Kidney epithelial cell (primary cell): ENCODE measurements around the gene DRG2. TPM values are rescaled to one million over a fixed set of nuclear protein-coding genes. Genes with fewer than 3 reads are reported as not detected.

Experiments
- DNase-seq: peaks from one replicate; pipeline ENCODE4 v3.0.0-alpha.2; 2010; ENCODE audit warnings: low read depth
- H3K27me3 ChIP-seq: 2 replicates; pipeline ENCODE4 v1.6.0; 2011; ENCODE audit warnings: low read length; ENCODE audit not compliant: control insufficient read depth, insufficient read depth
- H3K36me3 ChIP-seq: 2 replicates; pipeline ENCODE4 v1.5.1; 2011; ENCODE audit warnings: low read length; ENCODE audit not compliant: control insufficient read depth, insufficient read depth
- H3K4me3 ChIP-seq: 2 replicates; pipeline ENCODE4 v1.5.1; 2011; ENCODE audit warnings: low read depth, mild to moderate bottlenecking, control low read depth, low read length
- CTCF ChIP-seq: IDR thresholded peaks from 2 replicates; pipeline ENCODE4 v1.5.1; 2011; ENCODE audit warnings: mild to moderate bottlenecking, moderate library complexity, low read length, control low read depth, inconsistent platforms; ENCODE audit not compliant: insufficient read depth, poor library complexity, severe bottlenecking
- total RNA-seq: library from RNA; depleted of rRNA; stranded (reverse); fragments of >200 nt; gene quantifications from 2 replicates; pipeline ENCODE4 v1.2.3, GENCODE V29; 2015

Gene DRG2
- total RNA-seq, 1 donor from 2014 or later, result 40.0 TPM

- H3K4me3 ChIP-seq, result no peak overlapping the region
- DNase-seq, result no peak
- no peaks in the 10 kb centered on the region for H3K27me3 ChIP-seq
- peaks cover 3% of the 10 kb centered on the region for H3K36me3 ChIP-seq
- no peak for TF ChIP-seq CTCF
These were observed 14.9 kb downstream of the DRG2 start for GRCh38 chr17:18102640-18103039.

- Histone ChIP-seq H3K4me3 (no peak overlapping the region), H3K36me3 (peaks cover 1% of the 10 kb centered on the region), H3K27me3 (no peaks in the 10 kb centered on the region)
- no peak for TF ChIP-seq CTCF
- no peak for DNase-seq
These were observed 17.3 kb downstream of the DRG2 start for GRCh38 chr17:18105027-18105426.

DNA sequence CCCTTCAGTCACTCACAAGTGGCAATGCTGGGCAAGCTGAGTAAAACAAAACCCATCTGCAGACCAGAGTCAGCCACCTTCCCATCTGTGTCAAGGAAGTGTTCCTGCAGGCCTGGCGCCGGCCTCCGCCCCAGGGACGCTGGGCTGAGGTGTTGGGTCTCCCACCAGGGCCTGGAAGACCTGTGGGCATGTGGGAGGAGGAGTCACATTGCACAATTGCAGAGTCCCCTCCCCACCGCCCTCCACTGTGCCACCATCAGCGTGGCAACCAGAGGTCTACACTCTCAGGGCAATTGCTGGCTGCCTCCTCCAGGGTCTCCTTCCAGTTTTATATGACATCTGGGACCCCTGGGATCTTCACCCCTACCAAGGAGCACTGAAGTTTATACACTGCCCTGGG is 17.8 kb downstream of the DRG2 start:
- no peak for DNase-seq
- H3K27me3 ChIP-seq, result no peaks in the 10 kb centered on the region
- H3K36me3 ChIP-seq, result peaks cover 1% of the 10 kb centered on the region
- no peak for TF ChIP-seq CTCF
- H3K4me3 ChIP-seq, result no peak overlapping the region

DNA sequence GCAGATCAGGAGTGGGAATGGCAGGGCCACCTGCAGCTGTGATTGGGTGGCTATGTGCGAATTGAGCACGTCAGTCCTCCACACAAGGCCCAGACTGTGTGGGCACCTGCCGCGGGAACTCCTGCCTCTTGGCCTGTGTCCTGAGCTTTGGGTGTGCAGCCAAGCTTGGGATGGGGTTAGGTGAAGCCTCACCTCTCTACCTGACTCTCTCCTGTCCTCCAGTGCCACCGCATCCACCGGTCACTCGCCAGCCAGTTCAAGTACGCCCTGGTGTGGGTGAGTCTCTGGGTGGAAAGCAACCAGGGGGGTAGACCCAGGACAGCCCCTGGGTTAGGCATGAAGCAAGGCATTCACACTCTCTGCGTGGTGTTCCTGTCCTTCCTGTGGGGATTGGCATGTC is 18.5 kb downstream of the DRG2 start:
- H3K27me3 ChIP-seq, result no peaks in the 10 kb centered on the region
- DNase-seq, result no peak
- no peak overlapping the region for H3K4me3 ChIP-seq
- TF ChIP-seq CTCF, result no peak
- peaks cover 1% of the 10 kb centered on the region for H3K36me3 ChIP-seq

DNA sequence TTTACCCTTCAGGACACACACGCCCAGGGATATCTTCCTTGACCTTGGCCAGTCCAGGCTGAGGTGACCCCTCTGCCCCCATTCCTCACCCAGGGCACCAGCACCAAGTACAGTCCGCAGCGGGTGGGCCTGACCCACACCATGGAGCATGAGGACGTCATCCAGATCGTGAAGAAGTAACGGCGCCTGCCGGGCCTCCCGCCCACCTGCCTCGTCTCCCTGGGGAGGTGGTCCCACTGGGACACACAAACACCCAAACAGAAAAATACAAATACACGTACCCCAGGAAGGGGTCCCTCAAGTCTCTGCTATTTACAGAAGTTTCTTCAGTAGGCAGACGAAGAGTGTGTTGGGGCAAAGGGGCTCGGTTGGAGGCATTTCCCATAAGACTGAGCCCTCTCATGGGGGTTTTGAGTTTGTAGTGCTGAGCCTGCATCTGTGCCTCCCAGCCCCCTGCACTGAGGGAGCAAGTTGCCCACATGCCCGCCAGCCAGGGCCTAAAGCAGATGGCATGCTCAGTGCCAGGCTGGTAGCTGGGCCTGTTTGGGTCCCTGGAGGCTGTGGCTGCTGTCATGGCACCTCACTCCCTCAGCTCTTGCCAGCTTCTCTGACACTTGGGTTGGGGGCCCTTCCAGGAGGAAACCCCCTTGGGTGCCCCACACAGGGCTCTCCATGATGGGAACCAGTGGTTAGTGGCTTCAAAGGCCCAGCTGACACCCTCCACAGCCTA is 19.5 kb downstream of the DRG2 start:
- H3K36me3 ChIP-seq, result peaks cover 1% of the 10 kb centered on the region
- DNase-seq, result no peak
- no peak for TF ChIP-seq CTCF

GRCh38 chr17:18107971-18108370 is 20.2 kb downstream of the DRG2 start:
- H3K36me3 ChIP-seq, result peaks cover 1% of the 10 kb centered on the region
- DNase-seq, result no peak
- TF ChIP-seq CTCF, result no peak
- H3K4me3 ChIP-seq, result no peak overlapping the region
- no peaks in the 10 kb centered on the region for H3K27me3 ChIP-seq

More for the DNA sequence above, 19.5 kb downstream of the DRG2 start:
- Histone ChIP-seq H3K27me3 (no peaks in the 10 kb centered on the region), H3K4me3 (no peak overlapping the region)
